Endodermal cell (in vitro differentiated cells): Measurements from ENCODE around the gene CLDN20. TPM values are rescaled to one million over a fixed set of nuclear protein-coding genes. Genes with fewer than 3 reads are reported as not detected.
A peak's percentile ranks its signal among the peaks of the same experiment; 100 is the strongest.

Experiments
- DNase-seq: peaks from one replicate; pipeline ENCODE4 v3.0.0-alpha.2; 2017
- H3K27ac ChIP-seq: 2 replicates; pipeline ENCODE4 v1.5.1; 2013; ENCODE audit warnings: mild to moderate bottlenecking, low read depth, low read length, moderate library complexity
- H3K27me3 ChIP-seq: 2 replicates; pipeline ENCODE4 v1.6.1; 2013; ENCODE audit warnings: mild to moderate bottlenecking, low read length, moderate library complexity; ENCODE audit not compliant: insufficient read depth, control insufficient read depth, poor library complexity, severe bottlenecking
- H3K36me3 ChIP-seq: 2 replicates; pipeline ENCODE4 v1.7.0; 2013; ENCODE audit warnings: mild to moderate bottlenecking, low read length, moderate library complexity; ENCODE audit not compliant: control insufficient read depth, insufficient read depth
- H3K4me1 ChIP-seq: one replicate; pipeline ENCODE4 v1.7.0; 2013; ENCODE audit warnings: low read length; ENCODE audit not compliant: control insufficient read depth, insufficient read depth
- H3K4me3 ChIP-seq: 2 replicates; pipeline ENCODE4 v1.5.1; 2013; ENCODE audit warnings: mild to moderate bottlenecking, low read length, moderate library complexity
- H3K9ac ChIP-seq: 2 replicates; pipeline ENCODE4 v1.6.1; 2013; ENCODE audit warnings: mild to moderate bottlenecking, low read length, moderate library complexity; ENCODE audit not compliant: poor library complexity, severe bottlenecking; ENCODE audit errors: extremely low read depth
- H3K9me3 ChIP-seq: 2 replicates; pipeline ENCODE4 v1.6.1; 2013; ENCODE audit warnings: mild to moderate bottlenecking, low read length, moderate library complexity; ENCODE audit not compliant: control insufficient read depth
- H3K27ac Mint-ChIP-seq: 2 replicates; pipeline ENCODE4 v1.8.0; 2020; ENCODE audit warnings: mixed read lengths
- H3K27me3 Mint-ChIP-seq: 2 replicates; pipeline ENCODE4 v1.8.0; 2021; ENCODE audit warnings: mild to moderate bottlenecking, mixed read lengths; ENCODE audit not compliant: insufficient read depth
- H3K36me3 Mint-ChIP-seq: 2 replicates; pipeline ENCODE4 v1.8.0; 2020; ENCODE audit warnings: low read depth, mixed read lengths
- H3K4me1 Mint-ChIP-seq: 2 replicates; pipeline ENCODE4 v1.8.0; 2020; ENCODE audit warnings: mixed read lengths
- H3K4me3 Mint-ChIP-seq: 2 replicates; pipeline ENCODE4 v1.8.0; 2020; ENCODE audit warnings: mild to moderate bottlenecking, moderate library complexity, mixed read lengths
- H3K9me3 Mint-ChIP-seq: 2 replicates; pipeline ENCODE4 v1.8.0; 2020; ENCODE audit warnings: mild to moderate bottlenecking, mixed read lengths
- CTCF ChIP-seq: fragments of 200-600 bp; sonication (generic); conservative IDR thresholded peaks from 2 replicates; pipeline ENCODE4 v1.5.0; 2021; ENCODE audit warnings: antibody characterized with exemption, mild to moderate bottlenecking
- WGBS, 2 experiments: methylation state at CpG; one replicate each; pipeline versions ENCODE4 v1.1.5 to v1.1.7; 2013; ENCODE audit warnings: missing lambda C conversion rate in 2 of 2, mixed read lengths in 1 of 2; ENCODE audit not compliant: insufficient coverage in 1 of 2, insufficient read length in 1 of 2; 5-methylcytosine and 5-hydroxymethylcytosine counted together
- total RNA-seq, 2 donors: library from RNA; stranded (reverse); fragmentation: NEBNext Ultra II Directional in 1 of 2; extraction: Animal tissue kit (Norgen Biotek cat#: 25700) in 1 of 2; gene quantifications; 2 replicates in 1 of 2; 3 replicates in 1 of 2; pipeline ENCODE4 v1.2.1, GENCODE V29; 2021

The CLDN20 gene
- total RNA-seq, 2 donors from 2014 or later, result not detected

GRCh38 chr6:155290491-155290890 is 26.7 kb downstream of the CLDN20 start:
- no peak overlapping the region for H3K27ac ChIP-seq
- peaks cover 65% of the 10 kb centered on the region for H3K36me3 Mint-ChIP-seq
- H3K9ac ChIP-seq, result no peak overlapping the region
- H3K4me1 ChIP-seq, result no peaks in the 10 kb centered on the region
- peaks cover 15% of the 10 kb centered on the region for H3K4me1 Mint-ChIP-seq
- H3K36me3 ChIP-seq, result peaks cover 77% of the 10 kb centered on the region
- peaks cover 5% of the 10 kb centered on the region for H3K9me3 ChIP-seq
- DNase-seq, result no peak
- H3K4me3 Mint-ChIP-seq, result no peak overlapping the region
- no peaks in the 10 kb centered on the region for H3K27me3 Mint-ChIP-seq
- no peaks in the 10 kb centered on the region for H3K27me3 ChIP-seq
- H3K27ac Mint-ChIP-seq, result no peak overlapping the region
- no peak for TF ChIP-seq CTCF
- no peak overlapping the region for H3K4me3 ChIP-seq
- WGBS, 2 experiments, result 92 to 98% methylated on average over 3 to 5 of the region's 5 CpGs
- no peaks in the 10 kb centered on the region for H3K9me3 Mint-ChIP-seq

GRCh38 chr6:155291291-155291690 is 27.5 kb downstream of the CLDN20 start:
- no peak overlapping the region for H3K4me3 Mint-ChIP-seq
- peaks cover 5% of the 10 kb centered on the region for H3K9me3 ChIP-seq
- peaks cover 77% of the 10 kb centered on the region for H3K36me3 ChIP-seq
- H3K27me3 ChIP-seq, result no peaks in the 10 kb centered on the region
- H3K9ac ChIP-seq, result no peak overlapping the region
- H3K27ac ChIP-seq, result no peak overlapping the region
- no peak for DNase-seq
- H3K27me3 Mint-ChIP-seq, result no peaks in the 10 kb centered on the region
- no peaks in the 10 kb centered on the region for H3K4me1 ChIP-seq
- H3K36me3 Mint-ChIP-seq, result peaks cover 68% of the 10 kb centered on the region
- H3K4me3 ChIP-seq, result no peak overlapping the region
- 99 to 100% methylated on average over 2 to 3 of the region's 3 CpGs for WGBS, 2 experiments
- TF ChIP-seq CTCF, result no peak
- H3K4me1 Mint-ChIP-seq, result peaks cover 15% of the 10 kb centered on the region
- peak overlapping the region; percentile 1 for H3K27ac Mint-ChIP-seq
- no peaks in the 10 kb centered on the region for H3K9me3 Mint-ChIP-seq

GRCh38 chr6:155292711-155293110 is 28.9 kb downstream of the CLDN20 start:
- no peak overlapping the region for H3K9ac ChIP-seq
- H3K27ac ChIP-seq, result no peak overlapping the region
- DNase-seq, result no peak
- no peak for TF ChIP-seq CTCF
- no peak overlapping the region for H3K27ac Mint-ChIP-seq
- no peaks in the 10 kb centered on the region for H3K9me3 Mint-ChIP-seq
- no peaks in the 10 kb centered on the region for H3K4me1 ChIP-seq
- WGBS, 2 experiments, result 66 to 100% methylated on average over 2 to 5 of the region's 5 CpGs
- H3K36me3 ChIP-seq, result peaks cover 81% of the 10 kb centered on the region
- H3K27me3 Mint-ChIP-seq, result no peaks in the 10 kb centered on the region
- peaks cover 5% of the 10 kb centered on the region for H3K9me3 ChIP-seq
- peaks cover 76% of the 10 kb centered on the region for H3K36me3 Mint-ChIP-seq
- H3K4me3 ChIP-seq, result no peak overlapping the region
- H3K4me1 Mint-ChIP-seq, result peaks cover 21% of the 10 kb centered on the region
- no peak overlapping the region for H3K4me3 Mint-ChIP-seq
- H3K27me3 ChIP-seq, result no peaks in the 10 kb centered on the region
